Keratinocyte (primary cell): ENCODE results near the gene NOS1AP. TPM values are rescaled to one million over a fixed set of nuclear protein-coding genes. Genes with fewer than 3 reads are reported as not detected.

Experiments used
- DNase-seq: peaks from one replicate; pipeline ENCODE4 v3.0.0-alpha.2; 2011; ENCODE audit warnings: low read depth, missing footprints, low spot score
- FAIRE-seq: peaks from 2 replicates; lab custom pipeline; 2011; peaks lifted over from hg19 to GRCh38; lab: Jason Lieb, UNC
- H2AFZ ChIP-seq: 2 replicates; pipeline ENCODE4 v1.6.0; 2012; ENCODE audit warnings: low read length, control low read depth, inconsistent platforms; ENCODE audit not compliant: control insufficient read depth
- H3K27ac ChIP-seq: 2 replicates; pipeline ENCODE4 v1.5.1; 2011; ENCODE audit warnings: low read length; ENCODE audit not compliant: control insufficient read depth, insufficient read depth
- H3K27me3 ChIP-seq: 3 replicates; pipeline ENCODE4 v1.6.0; 2011; ENCODE audit warnings: low read length; ENCODE audit not compliant: control insufficient read depth, insufficient read depth; ENCODE audit errors: extremely low read depth
- H3K36me3 ChIP-seq, 2 experiments: 2 replicates in 1 of 2; 3 replicates in 1 of 2; pipeline ENCODE4 v1.5.1; 2011; ENCODE audit warnings: low read length in 2 of 2, mild to moderate bottlenecking in 1 of 2; ENCODE audit not compliant: control insufficient read depth in 2 of 2, insufficient read depth in 2 of 2; ENCODE audit errors: extremely low read depth in 1 of 2
- H3K4me1 ChIP-seq: 3 replicates; pipeline ENCODE4 v1.5.1; 2011; ENCODE audit warnings: low read length; ENCODE audit not compliant: control insufficient read depth, insufficient read depth; ENCODE audit errors: extremely low read depth
- H3K4me2 ChIP-seq: 3 replicates; pipeline ENCODE4 v1.6.0; 2011; ENCODE audit warnings: low read depth, low read length; ENCODE audit not compliant: control insufficient read depth, insufficient read depth; ENCODE audit errors: extremely low read depth
- H3K4me3 ChIP-seq, 3 experiments: fragments of 200-600 bp in 1 of 3; sonication (generic) in 1 of 3; 2 replicates in 2 of 3; 3 replicates in 1 of 3; pipeline ENCODE4 v1.5.1; 2011 to 2016; ENCODE audit warnings: low read length in 3 of 3, mild to moderate bottlenecking in 3 of 3, control low read depth in 2 of 3, inconsistent platforms in 1 of 3, low read depth in 1 of 3, mixed read lengths in 1 of 3, mixed run types in 1 of 3, moderate library complexity in 1 of 3; ENCODE audit not compliant: control insufficient read depth in 2 of 3, insufficient read depth in 2 of 3; ENCODE audit errors: extremely low read depth in 1 of 3
- H3K79me2 ChIP-seq: 2 replicates; pipeline ENCODE4 v1.6.0; 2012; ENCODE audit warnings: low read length; ENCODE audit not compliant: control insufficient read depth, insufficient read depth
- H3K9ac ChIP-seq: 3 replicates; pipeline ENCODE4 v1.6.0; 2011; ENCODE audit warnings: low read length; ENCODE audit not compliant: control insufficient read depth, insufficient read depth; ENCODE audit errors: extremely low read depth
- H3K9me1 ChIP-seq: 3 replicates; pipeline ENCODE4 v1.6.0; 2011; ENCODE audit warnings: low read length; ENCODE audit not compliant: control insufficient read depth, insufficient read depth; ENCODE audit errors: extremely low read depth
- H3K9me3 ChIP-seq: 2 replicates; pipeline ENCODE4 v1.5.1; 2012; ENCODE audit warnings: low read depth, low read length; ENCODE audit not compliant: control insufficient read depth
- H4K20me1 ChIP-seq: 3 replicates; pipeline ENCODE4 v1.6.0; 2011; ENCODE audit warnings: low read length; ENCODE audit not compliant: control insufficient read depth, insufficient read depth; ENCODE audit errors: extremely low read depth
- EZH2 ChIP-seq: IDR thresholded peaks from one replicate; pipeline ENCODE4 v1.6.1; 2012; ENCODE audit warnings: inconsistent platforms, mild to moderate bottlenecking, low read length, moderate library complexity
- dilution Hi-C: fragments of 300-500 bp; cut with MboI; formaldehyde crosslinking; loops from one replicate; pipeline ENCODE4 v1.7.0; 2020; ENCODE audit warnings: low sequenced_read_pairs; ENCODE audit not compliant: extremely low pct_ligation_motif_present
- polyA plus RNA-seq, 5 experiments: library from polyadenylated mRNA; depleted of rRNA in 3 of 5; stranded (reverse) in 3 of 5; stranded (forward) in 1 of 5; unstranded in 1 of 5; fragments of >200 nt; gene quantifications; 1 replicate in 1 of 5; 2 replicates in 3 of 5; 3 replicates in 1 of 5; pipeline versions ENCODE4 v1.2.1 to v1.2.3, GENCODE V29; 2011 to 2012; ENCODE audit warnings: missing spikeins in 2 of 5, low read depth in 1 of 5, low replicate concordance in 1 of 5
- TF ChIP-seq, protein P1 (sequence below), 3 experiments: IDR thresholded peaks in 1 of 3; conservative IDR thresholded peaks in 1 of 3; optimal IDR thresholded peaks in 1 of 3; 2 replicates in 2 of 3; 3 replicates in 1 of 3; pipeline versions ENCODE3 to v1.5.1; 2011; ENCODE audit warnings: low read length in 3 of 3, mild to moderate bottlenecking in 3 of 3, moderate library complexity in 2 of 3, control low read depth in 1 of 3, inconsistent platforms in 1 of 3; ENCODE audit not compliant: insufficient read depth in 2 of 3; ENCODE audit errors: extremely low read depth in 1 of 3

NOS1AP gene
- polyA plus RNA-seq, 1 donor (not counting 4 experiments of a cell fraction or from before 2014, with no cell fraction given), result not detected

DNA sequence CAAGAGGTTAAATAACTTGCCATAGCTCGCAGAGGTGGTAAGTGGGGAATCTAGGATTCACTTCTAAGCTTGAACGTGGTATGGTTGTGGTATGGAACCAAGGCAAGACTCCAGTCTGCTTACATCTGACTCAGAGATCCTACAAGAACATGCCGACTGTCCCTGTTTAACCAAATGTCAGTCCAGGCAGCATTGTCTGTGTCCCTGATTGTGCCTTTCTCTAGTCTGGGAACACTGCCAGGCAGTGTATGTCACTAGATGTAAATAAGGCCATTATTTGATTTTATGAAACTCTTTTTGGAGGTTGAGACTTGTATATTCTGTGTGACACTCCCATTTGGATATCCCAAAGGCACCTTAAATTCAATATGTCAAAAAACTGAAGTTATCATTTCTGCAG lies 96.0 kb downstream of the NOS1AP start:
- H3K9me1 ChIP-seq, result no peaks in the 10 kb centered on the region
- DNase-seq, result no peak
- no peak overlapping the region for H3K4me3 ChIP-seq
- FAIRE-seq, result no peak
- H3K9me3 ChIP-seq, result no peaks in the 10 kb centered on the region
- H3K4me1 ChIP-seq, result no peaks in the 10 kb centered on the region
- no peaks in the 10 kb centered on the region for H3K36me3 ChIP-seq
- no peaks in the 10 kb centered on the region for H3K27me3 ChIP-seq
- H3K79me2 ChIP-seq, result no peaks in the 10 kb centered on the region
- H3K27ac ChIP-seq, result no peak overlapping the region
- TF ChIP-seq EZH2, result no peak
- no peaks in the 10 kb centered on the region for H4K20me1 ChIP-seq
- H2AFZ ChIP-seq, result no peak overlapping the region
- no peak overlapping the region for H3K4me2 ChIP-seq
- dilution Hi-C loops, result no loop called here
- no peak overlapping the region for H3K9ac ChIP-seq

DNA sequence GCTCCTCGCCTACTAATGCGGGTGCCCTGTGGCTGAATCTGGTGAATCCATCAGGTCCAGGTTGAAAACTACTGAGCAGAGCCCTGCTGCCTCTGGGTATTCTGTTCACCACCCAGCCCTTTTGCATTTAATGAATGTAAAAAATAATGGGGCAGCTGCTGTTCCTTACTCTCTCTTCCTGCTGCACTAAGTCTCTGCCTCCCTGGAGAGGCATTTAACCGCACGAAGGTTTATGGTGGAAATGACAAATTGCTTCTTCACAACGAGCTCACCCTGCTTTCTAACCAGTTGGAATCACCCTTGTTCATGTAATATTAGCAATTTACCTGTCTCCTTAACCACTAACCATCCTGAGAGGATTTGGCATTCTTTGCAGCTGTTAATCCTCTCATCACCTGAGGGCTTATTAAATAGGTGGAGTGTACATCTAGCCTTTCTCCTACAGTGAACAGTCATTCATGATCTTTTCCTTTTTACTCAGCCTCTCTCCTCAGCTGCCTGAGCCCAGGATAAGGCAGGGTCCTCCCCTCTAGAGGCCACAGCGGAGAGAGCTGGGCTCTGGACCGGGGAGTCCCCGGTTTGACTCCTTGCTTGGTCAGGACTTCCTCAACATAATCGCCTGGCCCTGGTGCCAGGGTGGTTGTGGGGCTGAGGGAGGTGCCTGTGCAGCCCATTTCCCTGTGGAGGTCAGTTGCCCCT lies 97.6 kb downstream of the NOS1AP start:
- Histone ChIP-seq H2AFZ (no peak overlapping the region), H3K4me3 (no peak overlapping the region), H3K9ac (no peak overlapping the region), H3K4me1 (no peaks in the 10 kb centered on the region), H3K9me1 (no peaks in the 10 kb centered on the region), H3K9me3 (no peaks in the 10 kb centered on the region), H3K4me2 (no peak overlapping the region), H3K79me2 (no peaks in the 10 kb centered on the region), H3K27ac (no peak overlapping the region), H3K36me3 (no peaks in the 10 kb centered on the region), H4K20me1 (no peaks in the 10 kb centered on the region), H3K27me3 (no peaks in the 10 kb centered on the region)
- dilution Hi-C loops, result no loop called here
- DNase-seq, result no peak
- TF ChIP-seq, protein P1, sequence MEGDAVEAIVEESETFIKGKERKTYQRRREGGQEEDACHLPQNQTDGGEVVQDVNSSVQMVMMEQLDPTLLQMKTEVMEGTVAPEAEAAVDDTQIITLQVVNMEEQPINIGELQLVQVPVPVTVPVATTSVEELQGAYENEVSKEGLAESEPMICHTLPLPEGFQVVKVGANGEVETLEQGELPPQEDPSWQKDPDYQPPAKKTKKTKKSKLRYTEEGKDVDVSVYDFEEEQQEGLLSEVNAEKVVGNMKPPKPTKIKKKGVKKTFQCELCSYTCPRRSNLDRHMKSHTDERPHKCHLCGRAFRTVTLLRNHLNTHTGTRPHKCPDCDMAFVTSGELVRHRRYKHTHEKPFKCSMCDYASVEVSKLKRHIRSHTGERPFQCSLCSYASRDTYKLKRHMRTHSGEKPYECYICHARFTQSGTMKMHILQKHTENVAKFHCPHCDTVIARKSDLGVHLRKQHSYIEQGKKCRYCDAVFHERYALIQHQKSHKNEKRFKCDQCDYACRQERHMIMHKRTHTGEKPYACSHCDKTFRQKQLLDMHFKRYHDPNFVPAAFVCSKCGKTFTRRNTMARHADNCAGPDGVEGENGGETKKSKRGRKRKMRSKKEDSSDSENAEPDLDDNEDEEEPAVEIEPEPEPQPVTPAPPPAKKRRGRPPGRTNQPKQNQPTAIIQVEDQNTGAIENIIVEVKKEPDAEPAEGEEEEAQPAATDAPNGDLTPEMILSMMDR (optimal IDR thresholded peaks at IDR 0.05 in 1 of 3, IDR thresholded peaks at IDR 0.05 in 1 of 3, conservative IDR thresholded peaks at IDR 0.05 in 1 of 3; ENCODE audit: extremely low read depth in 1 of 3, insufficient read depth in 2 of 3, low read length in 3 of 3), result no peak
- TF ChIP-seq EZH2, result no peak
- FAIRE-seq, result no peak

DNA sequence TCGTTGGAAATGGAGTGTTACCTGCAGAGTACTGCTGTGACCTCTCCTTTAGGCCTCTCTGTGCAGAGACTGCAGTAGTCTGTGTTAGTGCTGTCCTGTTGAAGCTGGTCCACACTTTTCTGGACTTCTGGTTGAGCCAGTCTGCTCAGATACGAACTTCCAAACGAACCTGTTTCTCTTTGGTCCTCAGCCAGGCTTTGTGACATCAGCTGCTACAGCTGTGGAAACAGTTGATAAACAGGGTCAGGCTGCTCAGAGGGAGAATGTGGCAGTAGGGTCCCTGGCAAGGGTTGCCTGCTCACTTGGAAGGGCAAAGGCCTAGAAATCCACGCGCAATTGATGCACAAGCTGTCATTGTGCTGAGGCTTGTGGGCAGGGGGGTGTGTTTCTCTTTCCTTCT lies 98.8 kb downstream of the NOS1AP start:
- no peak for FAIRE-seq
- Histone ChIP-seq H3K27me3 (no peaks in the 10 kb centered on the region), H3K4me2 (no peak overlapping the region), H3K4me3 (no peak overlapping the region), H4K20me1 (no peaks in the 10 kb centered on the region), H3K9me1 (no peaks in the 10 kb centered on the region), H2AFZ (no peak overlapping the region), H3K36me3 (no peaks in the 10 kb centered on the region), H3K79me2 (no peaks in the 10 kb centered on the region), H3K4me1 (no peaks in the 10 kb centered on the region), H3K9me3 (no peaks in the 10 kb centered on the region), H3K27ac (no peak overlapping the region), H3K9ac (no peak overlapping the region)
- dilution Hi-C loops, result no loop called here
- TF ChIP-seq, protein P1 (optimal IDR thresholded peaks at IDR 0.05 in 1 of 3, IDR thresholded peaks at IDR 0.05 in 1 of 3, conservative IDR thresholded peaks at IDR 0.05 in 1 of 3; ENCODE audit: extremely low read depth in 1 of 3, insufficient read depth in 2 of 3, low read length in 3 of 3), result no peak
- TF ChIP-seq EZH2, result no peak
- DNase-seq, result no peak
